ENCODE measurements around the gene PCBP4. TPM values are rescaled to one million over a fixed set of nuclear protein-coding genes. Genes with fewer than 3 reads are reported as not detected.

The PCBP4 gene
- total RNA-seq, 4 donors from 2014 or later, result 31.3 to 44.7 (median 37.7) TPM

- Histone ChIP-seq H3K4me3 (no peak overlapping the region), H3K4me1 (peaks cover under 1 to 30% (median 8%) of the 10 kb centered on the region in 4 donors), H3K36me3 (no peaks in the 10 kb centered on the region), H3K27ac (peak overlapping the region in 2 of 4 donors; percentile 84 to 97), H3K27me3 (no peaks in the 10 kb centered on the region), H3K9me3 (no peaks in the 10 kb centered on the region)
- TF ChIP-seq POLR2A (IDR thresholded peaks at IDR 0.05) (no peak), CTCF (IDR thresholded peaks at IDR 0.05) (no peak)
- no peak for DNase-seq
Measured at GRCh38 chr3:51968883-51969678, 1.8 kb upstream of the PCBP4 start.

- H3K4me3 ChIP-seq, result peak overlapping the region; percentile 63 to 97 (median 86)
- H3K9me3 ChIP-seq, result no peaks in the 10 kb centered on the region
- DNase-seq, result no peak
- peaks cover 0 to 29% (median 7%) of the 10 kb centered on the region in 4 donors for H3K4me1 ChIP-seq
- TF ChIP-seq CTCF (IDR thresholded peaks at IDR 0.05), result no peak
- TF ChIP-seq POLR2A (IDR thresholded peaks at IDR 0.05), result no peak
- H3K27me3 ChIP-seq, result no peaks in the 10 kb centered on the region
- H3K36me3 ChIP-seq, result no peaks in the 10 kb centered on the region
- peak overlapping the region; percentile 84 to 97 (median 90) for H3K27ac ChIP-seq
Measured at GRCh38 chr3:51968170-51968775, 1.0 kb upstream of the PCBP4 start.

GRCh38 chr3:51966922-51967383, 301 bp downstream of the PCBP4 start:
- Histone ChIP-seq H3K4me1 (peaks cover 0 to 29% (median 7%) of the 10 kb centered on the region in 4 donors), H3K27me3 (no peaks in the 10 kb centered on the region), H3K4me3 (peak overlapping the region; percentile 63 to 97 (median 86)), H3K36me3 (no peaks in the 10 kb centered on the region), H3K9me3 (no peaks in the 10 kb centered on the region), H3K27ac (peak overlapping the region; percentile 84 to 97 (median 90))
- TF ChIP-seq POLR2A (IDR thresholded peaks at IDR 0.05) (no peak), CTCF (IDR thresholded peaks at IDR 0.05) (no peak)
- no peak for DNase-seq

- Histone ChIP-seq H3K4me1 (peaks cover 0 to 29% (median 7%) of the 10 kb centered on the region in 4 donors), H3K36me3 (no peaks in the 10 kb centered on the region), H3K27ac (peak overlapping the region; percentile 84 to 97 (median 90)), H3K9me3 (no peaks in the 10 kb centered on the region), H3K27me3 (no peaks in the 10 kb centered on the region), H3K4me3 (peak overlapping the region; percentile 63 to 97 (median 86))
- TF ChIP-seq POLR2A (IDR thresholded peaks at IDR 0.05), result no peak
- no peak for TF ChIP-seq CTCF (IDR thresholded peaks at IDR 0.05)
- no peak for DNase-seq
Measured at GRCh38 chr3:51966486-51966885, 768 bp downstream of the PCBP4 start.

- Histone ChIP-seq H3K4me3 (no peak overlapping the region), H3K36me3 (no peaks in the 10 kb centered on the region), H3K27me3 (no peaks in the 10 kb centered on the region), H3K27ac (no peak overlapping the region), H3K4me1 (peaks cover 0 to 24% (median 7%) of the 10 kb centered on the region in 4 donors), H3K9me3 (no peaks in the 10 kb centered on the region)
- DNase-seq, result no peak
- TF ChIP-seq CTCF (IDR thresholded peaks at IDR 0.05), result no peak
- TF ChIP-seq POLR2A (IDR thresholded peaks at IDR 0.05), result no peak
Measured at GRCh38 chr3:51966016-51966415, 1.2 kb downstream of the PCBP4 start.
